CD4-positive, alpha-beta T cell treated with Interleukin-12 subunit alpha and Interleukin-12 subunit beta, for 1 hour (primary cell): ENCODE measurements around the gene ADGRG1.

Source experiments
- DNase-seq: peaks from one replicate; pipeline ENCODE4 v3.0.0-alpha.2; 2020

The ADGRG1 gene

DNA sequence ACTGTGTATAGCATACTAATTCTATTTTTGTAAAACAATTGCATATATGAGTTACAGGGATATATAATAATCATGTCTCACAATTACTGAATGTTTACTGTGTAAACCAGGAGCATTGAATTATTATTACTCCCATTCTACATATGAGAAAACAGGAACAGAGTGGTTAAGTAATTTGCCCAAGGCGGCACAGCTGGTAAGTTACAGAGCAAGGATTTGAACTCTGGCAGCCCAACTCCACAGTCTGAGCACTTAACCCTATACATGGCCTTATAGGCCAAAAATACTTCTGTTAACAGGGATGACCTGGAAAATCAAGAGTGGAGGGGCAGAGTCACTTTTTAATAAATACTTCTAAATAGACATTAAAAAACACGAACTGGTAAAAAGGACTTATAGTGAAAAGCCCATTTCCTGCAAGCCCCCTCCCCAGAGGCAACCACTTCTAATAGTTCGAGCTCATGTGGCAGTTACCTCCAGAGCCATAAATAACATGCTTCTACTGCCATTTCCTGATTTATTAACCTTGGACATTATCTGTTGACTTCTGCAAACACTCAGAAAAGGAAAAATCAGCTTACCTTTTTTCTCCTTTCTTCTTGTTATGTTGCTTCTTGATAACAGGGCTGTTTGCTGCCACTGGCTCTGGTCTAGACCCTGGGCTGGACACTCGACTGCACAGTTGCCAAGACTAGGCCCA is 22.1 kb upstream of the ADGRG1 start:
- no peak for DNase-seq

DNA sequence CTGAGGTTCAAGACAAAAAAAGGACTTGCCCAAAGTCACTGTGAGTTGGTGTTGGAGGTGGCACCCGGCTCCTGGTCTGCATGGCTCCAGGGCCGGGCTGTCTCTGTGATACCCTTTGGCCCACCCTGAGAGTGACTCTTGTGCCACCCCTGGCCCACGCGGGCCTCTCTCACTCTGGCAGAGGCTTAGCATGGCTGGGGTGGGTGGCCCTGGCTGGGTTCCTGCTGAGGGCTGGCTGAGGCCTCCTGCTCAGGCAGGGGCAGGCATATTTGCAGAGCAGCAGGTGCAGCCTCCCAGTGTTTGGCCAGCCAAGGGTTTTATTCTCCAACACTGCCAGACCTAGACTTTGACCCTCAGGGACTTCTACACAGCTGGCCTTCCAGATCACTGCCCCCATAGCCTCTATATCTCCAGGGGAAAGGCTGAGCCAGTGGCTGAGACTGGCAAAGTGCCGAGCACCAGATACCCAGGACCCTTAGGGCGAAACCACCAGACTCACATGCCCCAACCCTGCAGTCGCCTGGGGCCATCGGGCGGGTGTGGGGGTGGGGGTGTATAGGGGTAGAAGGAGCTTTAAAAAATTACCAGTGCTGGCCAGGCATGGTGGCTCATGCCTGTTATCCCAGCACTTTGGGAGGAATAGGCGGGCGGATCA is 21.5 kb upstream of the ADGRG1 start:
- no peak for DNase-seq

DNA sequence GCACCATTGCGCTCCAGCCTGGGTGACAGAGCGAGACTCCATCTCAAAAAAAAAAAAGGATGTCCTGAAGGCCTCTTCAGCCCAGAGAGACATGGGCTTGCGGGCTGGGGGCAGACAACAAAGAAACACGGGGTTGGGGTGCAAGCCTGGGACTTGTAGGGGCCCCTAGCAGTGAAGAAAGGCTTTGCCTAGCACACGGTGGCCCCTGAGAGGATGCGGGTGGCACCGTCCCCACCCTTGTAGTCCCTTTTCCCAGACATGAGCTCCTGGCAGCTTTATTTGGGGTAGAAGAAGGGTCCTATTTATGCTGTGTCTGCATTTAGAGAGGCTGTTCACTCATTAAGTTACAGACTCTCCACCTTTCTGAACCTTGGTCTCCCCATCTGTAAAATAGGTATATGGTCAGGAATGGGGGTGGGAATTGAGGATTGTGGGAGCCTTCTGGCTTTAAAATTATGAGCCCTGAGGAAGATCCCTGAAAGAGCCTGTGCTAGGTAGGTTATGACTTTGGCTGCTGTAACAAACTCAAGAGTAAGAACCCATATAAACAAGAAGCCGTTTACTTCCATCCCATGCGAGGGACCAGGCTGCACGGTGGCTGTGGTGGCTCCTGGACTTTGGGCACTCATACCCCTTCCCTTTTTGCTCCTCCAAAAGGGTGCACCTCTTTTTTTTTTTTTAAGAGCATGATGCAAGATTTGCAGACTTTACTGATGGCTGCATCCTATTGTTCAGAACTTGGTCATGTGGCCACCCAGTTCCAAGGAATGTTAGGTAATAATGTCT is 20.6 kb upstream of the ADGRG1 start:
- DNase-seq, result no peak

DNA sequence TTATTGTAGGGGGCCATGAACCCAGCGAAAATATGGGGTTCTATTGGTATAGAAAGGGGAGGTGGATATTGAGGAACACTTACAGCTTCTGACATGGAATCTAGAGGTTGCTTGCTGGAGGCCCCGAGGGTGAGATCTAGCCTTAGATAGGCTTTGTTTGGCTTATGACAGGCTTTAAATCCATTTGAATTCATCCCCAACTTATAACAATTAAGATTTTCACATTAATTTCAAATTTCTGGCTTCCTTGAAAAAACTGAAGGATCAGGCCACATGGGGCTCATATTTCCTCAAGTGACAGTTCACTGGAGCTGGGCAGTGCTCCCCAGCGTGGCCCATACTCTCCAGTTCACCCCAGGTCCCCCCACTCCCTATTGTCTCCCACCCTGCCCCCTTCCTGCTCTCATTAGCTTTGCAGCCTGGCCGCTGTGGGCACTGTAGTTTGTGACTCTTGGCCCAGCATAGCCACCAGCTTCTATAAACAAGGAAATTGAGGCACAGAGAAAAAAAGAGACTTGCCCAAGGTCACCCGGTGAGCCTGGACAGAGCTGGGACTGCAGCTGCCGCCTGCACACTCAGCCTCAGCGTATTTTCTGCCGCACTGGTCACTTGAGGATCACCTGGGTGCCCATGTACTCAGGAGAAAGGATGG is 19.8 kb upstream of the ADGRG1 start:
- DNase-seq, result no peak

DNA sequence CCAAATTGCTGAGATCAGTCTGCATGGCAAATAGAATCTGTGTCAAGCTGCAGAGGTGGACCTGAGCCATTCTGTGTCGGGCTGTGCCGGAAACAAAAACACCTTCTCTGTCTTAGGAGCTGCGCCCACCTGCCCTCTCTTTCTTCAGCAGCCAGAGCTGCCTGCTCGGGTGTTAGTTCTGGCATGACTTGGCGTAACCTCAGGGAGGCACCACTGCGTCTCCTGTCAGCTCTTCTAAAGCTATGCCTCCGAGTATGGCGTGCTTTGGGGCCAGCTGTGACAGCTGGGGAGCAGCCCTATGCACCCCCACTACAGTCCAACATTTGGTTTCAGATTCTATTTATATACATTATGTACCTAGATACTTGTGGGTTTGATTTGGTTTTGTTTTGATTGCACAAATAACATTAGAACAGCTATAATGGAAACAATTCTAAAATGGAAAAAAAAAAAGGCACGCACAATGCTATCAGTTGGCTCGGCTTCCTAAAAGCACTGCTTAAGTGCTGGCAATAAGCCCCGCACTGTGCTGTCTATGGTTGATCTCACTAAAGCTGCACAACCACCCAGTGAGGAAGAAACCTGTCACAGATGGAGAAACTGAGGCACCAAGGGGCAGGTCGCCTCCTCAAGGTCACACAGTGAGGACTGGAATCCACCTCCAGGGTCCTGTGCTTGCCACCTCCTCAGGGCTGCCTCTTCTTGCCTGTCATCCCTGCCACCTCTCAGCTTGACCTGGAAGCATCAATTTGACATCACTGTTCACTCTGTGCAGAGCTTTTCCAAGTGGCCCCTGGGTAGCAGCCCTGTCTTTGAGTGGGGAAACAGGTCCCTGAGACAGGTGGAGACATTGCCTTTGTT is 18.7 kb upstream of the ADGRG1 start:
- DNase-seq, result peak; percentile 60

DNA sequence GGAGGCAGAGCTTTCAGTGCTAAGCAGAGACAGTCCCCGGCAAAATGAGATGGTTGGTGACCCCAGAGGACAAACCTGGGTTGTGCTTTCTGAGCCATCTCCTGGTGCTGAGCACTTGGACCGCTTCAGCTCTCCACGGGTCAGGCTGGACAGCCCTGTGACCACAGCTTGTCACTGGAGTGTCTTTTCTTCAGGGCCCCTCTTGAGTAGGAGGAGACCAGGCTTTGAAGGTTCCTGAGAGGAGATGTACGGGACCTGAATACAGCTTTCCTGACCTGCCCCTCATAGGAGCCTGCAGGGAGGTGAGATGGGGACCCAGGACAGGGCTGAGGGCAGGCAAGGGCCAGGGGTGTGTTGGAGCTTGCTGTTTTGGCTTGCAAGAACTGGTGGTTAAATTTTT is 17.8 kb upstream of the ADGRG1 start:
- DNase-seq, result no peak

DNA sequence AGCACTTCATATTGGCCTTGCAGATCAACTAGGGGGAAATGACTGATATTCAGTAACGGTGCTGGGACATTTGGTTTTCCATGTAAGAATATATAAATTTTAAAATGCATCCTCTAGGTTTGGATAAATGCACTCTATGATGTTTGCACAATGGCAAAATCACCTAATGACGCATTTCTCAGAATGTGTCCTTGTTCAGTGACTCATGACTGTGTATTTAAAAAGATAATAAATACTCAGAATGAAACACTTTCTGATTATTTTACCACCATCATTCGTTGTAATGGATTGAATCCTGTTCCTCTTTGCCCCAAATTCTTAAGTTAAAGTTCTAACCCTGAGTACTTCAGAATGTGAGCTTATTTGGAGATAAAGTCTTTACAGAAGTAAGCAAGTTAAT is 17.2 kb upstream of the ADGRG1 start:
- no peak for DNase-seq

DNA sequence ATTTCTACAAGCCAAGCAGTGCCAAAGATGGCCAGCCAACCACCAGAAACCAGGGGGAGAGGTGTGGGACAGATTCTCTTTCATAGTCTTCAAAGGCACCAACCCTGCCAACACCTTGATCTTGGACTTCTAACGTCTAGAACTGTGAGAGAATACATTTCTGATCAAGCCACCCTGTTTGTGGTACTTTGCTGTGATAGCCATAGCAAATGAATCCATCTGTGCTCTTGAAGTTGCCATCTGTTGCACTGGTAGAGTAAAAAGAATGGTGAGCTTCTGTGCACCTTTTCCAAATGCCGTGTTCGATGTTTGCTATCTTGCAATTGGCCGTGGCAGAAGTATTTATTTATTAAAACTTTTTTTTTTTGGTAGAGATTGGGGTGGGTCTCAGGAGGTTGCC is 16.7 kb upstream of the ADGRG1 start:
- DNase-seq, result no peak

DNA sequence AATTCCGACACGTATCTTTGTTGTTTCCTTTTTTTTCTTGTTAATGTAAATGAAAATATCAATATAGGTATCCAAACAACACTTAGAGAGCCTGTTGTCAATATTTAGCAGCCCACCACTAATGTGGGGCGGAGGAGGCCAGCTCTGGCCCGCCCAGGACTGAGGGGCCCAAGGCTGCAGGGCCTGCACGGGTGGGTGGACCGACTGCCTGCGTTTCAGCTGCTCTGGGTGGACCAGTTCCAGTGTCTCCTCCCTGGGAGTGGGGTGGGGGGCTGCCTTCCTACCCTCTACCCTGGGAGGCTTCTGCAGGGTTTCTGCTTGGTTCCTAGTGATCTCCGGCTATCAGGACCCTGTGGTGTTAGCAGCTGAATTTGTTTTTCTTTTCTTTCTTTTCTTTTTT is 15.9 kb upstream of the ADGRG1 start:
- no peak for DNase-seq

DNA sequence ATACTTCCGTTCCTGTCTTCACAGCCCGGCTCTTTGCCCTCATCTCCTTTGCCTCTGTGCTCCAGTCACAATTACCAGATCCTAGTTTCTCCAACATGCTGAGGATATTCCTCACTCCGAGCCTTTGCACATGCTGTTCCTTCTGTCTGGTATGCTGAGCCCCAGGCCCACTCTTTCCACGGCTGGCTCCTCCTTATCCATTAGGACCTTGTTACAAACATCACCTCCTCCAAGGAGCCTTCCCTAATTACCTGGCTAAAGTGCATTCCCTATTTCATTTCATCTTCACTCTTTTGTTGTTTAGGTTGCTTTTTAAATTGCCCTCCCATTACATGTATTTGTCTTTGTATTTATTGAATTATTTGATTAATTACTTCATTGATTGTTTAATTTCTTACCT is 14.9 kb upstream of the ADGRG1 start:
- DNase-seq, result no peak

DNA sequence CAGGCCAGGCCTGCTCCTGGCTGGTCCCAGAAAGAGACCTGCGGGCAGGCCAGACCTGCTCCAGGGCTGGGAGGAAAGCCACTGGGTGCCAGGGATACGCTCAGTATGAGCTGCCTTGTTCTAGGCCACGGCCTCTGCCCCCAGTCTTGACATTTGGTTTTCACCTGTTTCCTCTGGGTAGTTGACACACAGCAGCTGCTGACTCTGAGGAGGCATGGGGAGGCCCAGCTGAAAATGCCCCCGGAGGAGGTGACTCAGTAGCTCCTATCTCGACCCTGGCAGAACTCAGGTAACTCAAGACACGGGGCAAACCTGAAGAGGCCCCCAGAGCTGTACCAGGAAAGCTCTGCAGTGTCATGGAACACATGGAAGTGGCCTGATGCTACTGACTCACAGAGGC is 13.9 kb upstream of the ADGRG1 start:
- no peak for DNase-seq

DNA sequence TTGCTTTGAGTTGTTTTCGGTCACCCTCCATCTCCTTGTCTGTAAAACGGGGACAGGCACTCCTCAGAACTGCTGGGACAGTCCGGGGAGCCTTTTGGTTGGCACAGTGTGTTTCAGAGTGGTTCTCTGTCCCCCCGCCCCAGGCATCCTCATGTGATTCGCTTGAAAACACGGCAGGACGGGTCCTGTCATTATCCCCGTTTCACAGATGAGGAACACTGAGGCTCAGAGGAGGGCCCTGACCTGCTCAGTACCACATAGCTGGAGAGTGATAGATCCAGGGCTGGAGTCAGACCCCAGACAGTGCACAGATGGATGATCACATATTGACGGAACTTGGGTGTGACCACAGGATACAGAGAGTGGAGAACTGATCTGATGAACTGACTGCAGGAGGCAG is 13.5 kb upstream of the ADGRG1 start:
- DNase-seq, result no peak

DNA sequence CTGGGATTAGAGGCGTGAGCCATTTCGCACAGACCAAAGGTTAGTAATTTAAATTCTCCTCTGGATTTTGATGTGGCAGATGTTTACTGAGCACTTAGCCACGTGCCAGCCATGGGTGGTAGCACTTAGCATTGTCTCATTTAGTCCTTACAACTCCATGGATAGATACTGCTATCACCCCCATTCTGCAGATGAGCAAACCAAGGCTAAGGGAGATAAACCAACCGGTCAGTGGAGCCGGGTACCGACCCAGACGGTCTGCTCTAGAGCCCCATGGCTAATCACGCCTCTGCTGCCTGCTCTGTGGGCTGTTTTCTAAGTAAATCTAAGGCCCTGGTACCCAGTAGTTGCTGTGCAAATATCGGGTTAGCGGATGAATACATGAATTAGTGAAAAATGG is 12.6 kb upstream of the ADGRG1 start:
- no peak for DNase-seq

DNA sequence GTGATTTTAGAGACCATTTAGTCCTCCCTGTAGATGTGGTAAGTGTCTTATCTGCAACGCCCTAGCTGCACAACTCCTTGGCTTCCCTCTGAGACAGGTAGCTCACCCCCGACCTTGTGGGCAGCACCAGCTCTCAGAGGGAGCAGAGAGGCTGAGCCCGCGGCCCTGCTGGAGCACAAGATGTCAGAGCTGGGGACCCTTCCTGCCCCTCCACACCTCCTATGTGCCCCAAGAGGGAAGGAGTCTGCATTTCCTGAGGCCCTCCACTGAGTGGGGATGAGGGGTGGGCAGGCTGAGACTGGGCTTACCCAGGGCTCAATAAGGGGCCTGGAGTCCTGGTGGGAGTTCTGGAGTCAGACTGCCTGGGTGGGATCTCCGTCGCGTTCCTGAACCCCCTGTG is 12.2 kb upstream of the ADGRG1 start:
- no peak for DNase-seq

DNA sequence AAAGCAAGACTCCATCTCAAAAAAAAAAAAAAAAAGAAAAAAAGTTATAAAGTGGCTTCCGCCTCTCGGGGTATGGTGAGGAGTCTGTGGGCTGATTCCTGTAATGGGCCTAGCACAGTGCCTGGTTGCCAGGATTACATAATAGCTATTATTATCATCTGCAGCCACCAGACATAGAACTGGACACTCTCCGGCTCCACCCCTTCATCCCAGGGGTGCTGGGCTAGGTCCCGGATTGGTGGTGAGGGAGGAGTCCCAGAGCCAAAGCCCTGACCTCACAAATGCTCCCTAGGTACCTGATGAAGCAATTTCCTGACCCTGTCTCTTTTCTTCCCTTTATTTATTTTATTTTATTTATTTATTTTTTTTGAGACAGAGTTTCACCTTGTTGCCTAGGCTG is 11.6 kb upstream of the ADGRG1 start:
- no peak for DNase-seq

DNA sequence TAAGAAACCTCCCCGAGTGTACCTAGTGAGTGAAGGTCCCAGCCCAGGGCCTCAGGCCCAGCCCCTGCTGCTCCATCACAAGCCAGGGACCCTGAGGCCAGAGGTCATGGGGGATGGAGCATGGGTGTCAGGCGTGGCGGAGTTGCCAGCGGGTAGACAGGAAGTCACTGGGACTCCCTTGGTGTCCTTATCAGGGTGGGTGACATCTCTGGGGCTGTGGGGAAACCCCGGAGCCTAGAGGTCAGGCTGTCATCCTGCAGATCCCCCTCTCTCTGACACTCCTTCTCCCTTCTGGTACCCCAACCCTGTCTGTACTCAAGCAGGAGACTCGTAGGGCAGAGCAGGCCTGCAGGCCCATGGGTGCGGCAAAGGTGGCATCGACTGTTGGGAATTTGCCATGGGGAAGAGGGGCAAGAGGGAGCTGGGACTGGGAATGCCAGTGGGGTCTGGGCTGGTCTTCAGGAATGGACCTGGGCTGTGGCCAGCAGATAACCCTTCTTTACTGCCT is 10.8 kb upstream of the ADGRG1 start:
- peak; percentile 16 for DNase-seq

DNA sequence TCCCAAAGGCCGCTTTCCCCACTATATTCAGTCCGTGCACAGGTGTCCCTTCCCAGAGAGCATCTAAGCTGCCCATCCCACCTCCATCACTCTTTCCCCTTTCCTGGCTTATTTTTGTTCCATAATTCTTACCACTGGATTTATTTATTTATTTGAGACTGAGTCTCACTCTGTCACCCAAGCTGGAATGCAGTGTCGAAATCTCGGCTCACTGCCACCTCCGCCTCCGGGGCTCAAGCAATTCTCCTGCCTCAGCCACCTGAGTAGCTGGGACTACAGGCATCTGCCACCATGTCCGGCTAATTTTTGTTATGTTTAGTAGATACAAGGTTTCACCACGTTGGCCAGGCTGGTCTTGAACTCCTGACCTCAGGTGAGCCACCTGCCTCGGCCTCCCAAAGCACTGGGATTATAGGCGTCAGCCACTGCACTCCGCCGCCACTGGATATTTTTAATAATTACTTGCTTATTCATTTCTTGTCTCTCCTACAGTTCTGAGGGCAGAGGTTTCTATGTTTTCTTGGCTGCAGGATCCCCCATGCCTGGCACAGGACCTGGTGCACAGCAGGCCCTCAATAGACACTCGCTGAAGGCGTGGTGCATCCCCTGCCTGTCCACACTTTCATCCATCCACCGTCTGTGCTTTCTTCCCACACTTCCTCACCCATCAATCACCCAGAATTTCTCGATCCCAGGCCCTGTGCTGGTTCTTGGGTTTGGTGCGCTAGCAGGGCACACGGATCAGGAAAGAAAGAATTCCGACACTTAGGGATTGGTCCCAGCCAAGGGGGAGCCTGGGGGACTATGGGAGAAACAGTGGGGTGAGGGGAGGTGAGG is 9.9 kb upstream of the ADGRG1 start:
- no peak for DNase-seq

DNA sequence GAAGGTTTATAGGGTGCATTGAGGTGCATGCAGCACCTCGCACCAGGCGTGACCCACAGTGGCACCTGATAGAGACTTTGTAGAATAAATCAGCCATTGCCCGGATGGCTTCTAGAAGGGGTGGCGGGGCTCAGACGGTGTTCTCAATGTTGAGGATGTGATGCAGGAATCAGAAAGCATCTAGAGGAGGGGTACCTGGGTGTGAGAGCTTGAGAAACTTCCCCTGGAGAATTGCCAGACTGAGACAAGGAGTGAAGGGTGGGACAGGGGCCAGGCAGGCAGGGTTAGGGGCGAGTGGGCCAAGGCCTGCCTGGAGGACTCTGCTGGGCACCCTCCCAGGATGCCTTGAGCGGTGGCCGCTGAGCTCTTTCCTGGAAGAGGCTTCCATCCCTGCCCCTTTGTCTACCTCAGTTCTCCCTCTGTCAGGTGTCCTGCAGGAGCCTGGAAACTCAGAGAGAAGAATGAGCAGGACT is 9.3 kb upstream of the ADGRG1 start:
- DNase-seq, result no peak

DNA sequence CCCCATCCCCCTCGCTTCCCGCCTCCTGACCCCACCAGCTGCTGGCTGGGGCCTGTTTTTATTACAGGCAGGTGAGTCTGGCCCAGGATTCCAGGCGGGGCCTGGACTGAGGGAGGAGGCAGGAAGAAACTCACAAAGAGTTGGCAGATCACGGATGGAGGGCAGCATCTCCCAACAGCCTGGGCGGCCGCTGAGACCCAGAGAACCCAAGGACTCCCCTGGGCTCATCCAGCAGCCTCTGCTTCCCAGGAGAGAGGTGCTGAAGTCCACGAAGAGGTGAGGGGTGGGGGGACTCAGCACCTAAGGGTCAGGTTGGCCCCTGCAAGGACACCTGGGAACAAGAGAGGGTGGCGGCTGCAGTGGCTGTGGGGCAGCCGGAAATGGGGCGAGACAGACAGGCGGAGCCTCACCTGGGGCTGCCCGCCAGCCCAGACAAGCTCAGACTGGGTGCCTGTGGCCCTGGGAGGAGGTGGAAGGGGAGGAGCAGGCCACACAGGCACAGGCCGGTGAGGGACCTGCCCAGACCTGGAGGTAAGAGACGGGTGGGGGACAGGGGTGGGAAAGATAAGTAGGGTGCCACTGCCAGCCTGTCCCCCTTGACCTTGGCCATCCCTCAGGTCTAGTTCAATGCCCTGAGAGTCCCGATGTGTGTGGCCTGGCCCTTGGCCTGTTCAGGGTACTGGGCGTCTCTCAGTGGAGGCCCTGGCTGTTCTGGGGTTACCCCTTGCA is 8.7 kb upstream of the ADGRG1 start:
- no peak for DNase-seq

DNA sequence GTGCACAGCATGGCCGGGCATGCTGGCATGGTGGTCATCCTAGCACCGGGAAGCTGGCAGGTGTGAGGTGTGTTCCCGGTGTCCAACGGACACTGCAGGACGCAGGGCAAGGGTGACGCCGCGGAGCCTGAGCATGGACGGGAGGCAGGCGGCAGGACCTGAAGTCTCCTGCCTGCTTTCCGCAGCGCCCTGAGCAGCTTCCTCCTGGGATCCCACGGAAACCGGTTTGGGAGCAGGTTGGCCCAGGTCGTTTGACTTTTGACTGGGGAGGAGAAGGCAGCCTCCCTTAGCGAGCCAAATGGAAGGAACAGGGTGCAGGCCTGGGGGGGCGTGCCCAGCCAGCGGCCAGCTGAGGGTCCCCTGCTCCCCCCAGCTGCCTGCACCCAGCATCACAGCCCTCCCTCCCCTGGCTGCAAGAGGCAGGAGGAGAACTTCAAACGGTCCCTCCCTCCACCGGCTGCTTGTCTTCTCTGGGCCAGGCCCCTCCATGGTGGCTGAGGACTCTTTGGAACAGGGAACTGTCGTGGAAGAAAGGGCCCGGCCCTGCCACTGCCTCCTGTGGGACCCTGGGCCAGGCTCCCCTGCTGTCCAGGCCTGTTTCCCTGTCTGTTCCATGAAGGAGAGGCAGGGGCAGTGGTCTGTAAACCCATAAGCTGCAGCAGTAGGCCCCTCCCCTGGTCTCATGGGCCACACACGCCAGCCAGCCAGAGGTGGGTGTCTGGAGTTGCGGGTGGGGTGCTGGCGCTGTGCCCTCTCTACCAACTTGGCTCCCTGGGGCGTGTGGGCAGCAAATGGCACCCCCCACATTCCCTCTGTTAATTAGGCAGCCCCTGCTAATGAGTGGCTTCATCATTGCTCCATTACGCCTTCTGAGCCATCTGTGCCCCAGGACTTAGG is 7.8 kb upstream of the ADGRG1 start:
- DNase-seq, result no peak
